Hepatocyte (in vitro differentiated cells): ENCODE data around the gene CALHM1.

ENCODE experiments used
- CTCF ChIP-seq: fragments of 200-600 bp; sonication (generic); IDR thresholded peaks from 2 replicates; pipeline ENCODE4 v1.5.1; 2016; ENCODE audit warnings: antibody characterized with exemption, mild to moderate bottlenecking; ENCODE audit not compliant: poor library complexity
- EZH2phosphoT487 ChIP-seq: fragments of 200-600 bp; sonication (generic); IDR thresholded peaks from one replicate; pipeline ENCODE4 v1.6.1; 2018; ENCODE audit warnings: antibody characterized with exemption, mild to moderate bottlenecking, low read depth, moderate library complexity; ENCODE audit not compliant: unreplicated experiment, severe bottlenecking

DNA sequence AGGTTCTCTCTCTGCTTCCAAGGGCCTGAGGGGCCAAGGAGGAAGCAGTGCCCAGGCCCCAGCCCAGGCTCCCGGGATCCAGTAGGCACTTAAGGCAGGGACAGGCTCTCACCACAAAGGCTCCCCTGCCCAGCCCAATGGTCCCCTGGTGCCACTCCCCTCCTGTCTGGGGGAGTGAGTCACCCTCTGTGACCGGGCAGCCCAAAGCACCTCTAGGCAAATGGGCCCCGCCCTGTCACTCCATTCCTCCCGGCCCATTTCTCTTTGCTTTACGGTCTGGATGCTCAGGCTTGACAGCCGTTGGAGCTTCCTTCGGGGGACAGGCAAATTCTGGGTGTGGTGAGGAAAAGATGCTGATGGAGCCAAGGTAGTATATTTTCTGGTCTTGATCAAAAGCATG is 20.4 kb upstream of the CALHM1 start, which contains the start of gene CALHM3:
- TF ChIP-seq EZH2phosphoT487 (no peak), CTCF (no peak)
